ENCODE data around the gene DISP3. TPM values are rescaled to one million over a fixed set of nuclear protein-coding genes. Genes with fewer than 3 reads are reported as not detected.

DISP3 gene
- total RNA-seq, 1 experiment from 2014 or later = 1.1 TPM

GRCh38 chr1:11487196-11487751, 8.3 kb downstream of the DISP3 start:
- Histone ChIP-seq H3K4me1 (ENCODE audit: control insufficient read depth, insufficient read depth, low read length) (no peaks in the 10 kb centered on the region), H3K27ac (ENCODE audit: low read length) (no peak overlapping the region), H3K27me3 (ENCODE audit: control insufficient read depth, insufficient read depth, low read length) (peaks cover 16% of the 10 kb centered on the region), H3K9me3 (ENCODE audit: control insufficient read depth, insufficient read depth, low read depth, low read length) (no peaks in the 10 kb centered on the region), H3K4me3 (ENCODE audit: low read depth in 2 of 2, low read length in 2 of 2) (no peak overlapping the region), H3K36me3 (ENCODE audit: control insufficient read depth, insufficient read depth, low read length) (no peaks in the 10 kb centered on the region)
- in situ Hi-C loops (cut with HindIII; ENCODE audit: low pct_unique_long_range_greater_than_20kb, low sequenced_read_pairs) = no loop called here
- CTCF ChIA-PET = interaction anchor here (0.7 kb wide), 2 partner anchors 124 to 137 kb away, joined by 3 to 4 read pairs; no protein-coding TSS in a partner anchor
- no peak for ATAC-seq
- no TSS peak for BruUV-seq (replicated peaks)
- POLR2A ChIA-PET = no interaction called here
- TF ChIP-seq, protein P1, sequence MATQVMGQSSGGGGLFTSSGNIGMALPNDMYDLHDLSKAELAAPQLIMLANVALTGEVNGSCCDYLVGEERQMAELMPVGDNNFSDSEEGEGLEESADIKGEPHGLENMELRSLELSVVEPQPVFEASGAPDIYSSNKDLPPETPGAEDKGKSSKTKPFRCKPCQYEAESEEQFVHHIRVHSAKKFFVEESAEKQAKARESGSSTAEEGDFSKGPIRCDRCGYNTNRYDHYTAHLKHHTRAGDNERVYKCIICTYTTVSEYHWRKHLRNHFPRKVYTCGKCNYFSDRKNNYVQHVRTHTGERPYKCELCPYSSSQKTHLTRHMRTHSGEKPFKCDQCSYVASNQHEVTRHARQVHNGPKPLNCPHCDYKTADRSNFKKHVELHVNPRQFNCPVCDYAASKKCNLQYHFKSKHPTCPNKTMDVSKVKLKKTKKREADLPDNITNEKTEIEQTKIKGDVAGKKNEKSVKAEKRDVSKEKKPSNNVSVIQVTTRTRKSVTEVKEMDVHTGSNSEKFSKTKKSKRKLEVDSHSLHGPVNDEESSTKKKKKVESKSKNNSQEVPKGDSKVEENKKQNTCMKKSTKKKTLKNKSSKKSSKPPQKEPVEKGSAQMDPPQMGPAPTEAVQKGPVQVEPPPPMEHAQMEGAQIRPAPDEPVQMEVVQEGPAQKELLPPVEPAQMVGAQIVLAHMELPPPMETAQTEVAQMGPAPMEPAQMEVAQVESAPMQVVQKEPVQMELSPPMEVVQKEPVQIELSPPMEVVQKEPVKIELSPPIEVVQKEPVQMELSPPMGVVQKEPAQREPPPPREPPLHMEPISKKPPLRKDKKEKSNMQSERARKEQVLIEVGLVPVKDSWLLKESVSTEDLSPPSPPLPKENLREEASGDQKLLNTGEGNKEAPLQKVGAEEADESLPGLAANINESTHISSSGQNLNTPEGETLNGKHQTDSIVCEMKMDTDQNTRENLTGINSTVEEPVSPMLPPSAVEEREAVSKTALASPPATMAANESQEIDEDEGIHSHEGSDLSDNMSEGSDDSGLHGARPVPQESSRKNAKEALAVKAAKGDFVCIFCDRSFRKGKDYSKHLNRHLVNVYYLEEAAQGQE (IDR thresholded peaks at IDR 0.05; ENCODE audit: insufficient read depth in 1 of 2, low read depth in 2 of 2, low read length in 1 of 2) = no peak
- TF ChIP-seq POLR2AphosphoS5 (IDR thresholded peaks at IDR 0.05; ENCODE audit: low read depth, low read length) (no peak), CTCF (IDR thresholded peaks at IDR 0.05) (no peak), TCF7L2 (IDR thresholded peaks at IDR 0.05; ENCODE audit: low read depth, low read length) (no peak), SIN3A (IDR thresholded peaks at IDR 0.05; ENCODE audit: borderline replicate concordance, insufficient read depth, low read depth, low read length) (no peak)
- intact Hi-C loops (cut with micrococcal nuclease; ENCODE audit: unreplicated experiment) = no loop called here
- DNase-seq (ENCODE audit: low read depth, low spot score) = no peak

GRCh38 chr1:11488201-11488770, 9.3 kb downstream of the DISP3 start:
- Histone ChIP-seq H3K9me3 (ENCODE audit: control insufficient read depth, insufficient read depth, low read depth, low read length) (no peaks in the 10 kb centered on the region), H3K36me3 (ENCODE audit: control insufficient read depth, insufficient read depth, low read length) (no peaks in the 10 kb centered on the region), H3K4me1 (ENCODE audit: control insufficient read depth, insufficient read depth, low read length) (no peaks in the 10 kb centered on the region), H3K27me3 (ENCODE audit: control insufficient read depth, insufficient read depth, low read length) (peaks cover 14% of the 10 kb centered on the region; the same call in 1 of the 2 replicates), H3K27ac (ENCODE audit: low read length) (no peak overlapping the region), H3K4me3 (ENCODE audit: low read depth in 2 of 2, low read length in 2 of 2) (no peak overlapping the region)
- intact Hi-C loops (cut with micrococcal nuclease; ENCODE audit: unreplicated experiment) = no loop called here
- in situ Hi-C loops (cut with HindIII; ENCODE audit: low pct_unique_long_range_greater_than_20kb, low sequenced_read_pairs) = no loop called here
- BruUV-seq (replicated peaks) = no TSS peak
- ChIA-PET POLR2A (interaction anchor here (0.7 kb wide), 1 partner anchor 11 kb away, joined by 3 read pairs; no protein-coding TSS in a partner anchor), CTCF (interaction anchor here (0.6 to 0.7 kb wide), 2 partner anchors 198 to 297 kb away, joined by 3 to 4 read pairs; no protein-coding TSS in a partner anchor)
- DNase-seq (ENCODE audit: low read depth, low spot score) (no peak), ATAC-seq (no peak; the same call in 1 of the 2 replicates)
- no peak for TF ChIP-seq TCF7L2 (IDR thresholded peaks at IDR 0.05; ENCODE audit: low read depth, low read length)
- no peak for TF ChIP-seq CTCF (IDR thresholded peaks at IDR 0.05)
- no peak for TF ChIP-seq SIN3A (IDR thresholded peaks at IDR 0.05; ENCODE audit: borderline replicate concordance, insufficient read depth, low read depth, low read length)
- TF ChIP-seq, protein P1 (IDR thresholded peaks at IDR 0.05; ENCODE audit: insufficient read depth in 1 of 2, low read depth in 2 of 2, low read length in 1 of 2) = no peak
- no peak for TF ChIP-seq POLR2AphosphoS5 (IDR thresholded peaks at IDR 0.05; ENCODE audit: low read depth, low read length)
